GM12878 (cell line): ENCODE measurements around the gene SEMA5A. TPM values are rescaled to one million over a fixed set of nuclear protein-coding genes. Genes with fewer than 3 reads are reported as not detected.

Source experiments
- ATAC-seq: fragments of 200-7000 bp; cut with Tn5 transposase; 3 replicates; pipeline ENCODE4 v1.9.1; 2020; ENCODE audit warnings: mild to moderate bottlenecking, moderate library complexity
- BruUV-seq: library from RNA; stranded (reverse); fragments of 400-500 nt; replicated peaks from 2 replicates; lab custom pipeline; 2021; lab: Mats Ljungman, UMichigan
- CTCF ChIA-PET: fragments of 300-600 bp; sonication (Branson Sonifier 250); formaldehyde crosslinking; extraction: SDS; loops from one replicate; lab custom pipeline; 2021; ENCODE audit warnings: inconsistent platforms; lab: Yijun Ruan, JAX
- POLR2A ChIA-PET: fragments of 350-600 bp; formaldehyde crosslinking; extraction: SDS; loops from one replicate; lab custom pipeline; 2021; ENCODE audit warnings: inconsistent platforms; lab: Charles Lee
- RAD21 ChIA-PET: fragments of 300-600 bp; sonication (Branson Sonifier 250); formaldehyde crosslinking; loops from one replicate; lab custom pipeline; 2023; ENCODE audit warnings: antibody characterized with exemption; ENCODE audit not compliant: unreplicated experiment; lab: Charles Lee
- SMC1A ChIA-PET: fragments of 300-600 bp; sonication (Branson Sonifier 250); formaldehyde crosslinking; loops from one replicate; lab custom pipeline; 2023; ENCODE audit not compliant: unreplicated experiment, uncharacterized antibody; lab: Charles Lee
- DNase-seq: peaks from one replicate; pipeline ENCODE4 v3.0.0-alpha.2; 2011; ENCODE audit warnings: low read depth, low spot score
- FAIRE-seq: peaks from 3 replicates; lab custom pipeline; 2011; peaks lifted over from hg19 to GRCh38; lab: Jason Lieb, UNC
- H2AFZ ChIP-seq: 2 replicates; pipeline ENCODE4 v1.6.0; 2011; ENCODE audit warnings: low read depth, low read length, control low read depth; ENCODE audit not compliant: control insufficient read depth
- H3K27ac ChIP-seq: 2 replicates; pipeline ENCODE4 v1.5.1; 2011; ENCODE audit warnings: control low read depth; ENCODE audit not compliant: control insufficient read depth, insufficient read depth
- H3K27me3 ChIP-seq, 2 experiments: replicated peaks in 1 of 2; 2 replicates each; pipeline versions ENCODE4 v1.6.0 to v1.6.1; 2011; ENCODE audit warnings: low read length in 1 of 2; ENCODE audit not compliant: control insufficient read depth in 2 of 2, insufficient read depth in 2 of 2
- H3K36me3 ChIP-seq, 2 experiments: 2 replicates each; pipeline ENCODE4 v1.5.1; 2011; ENCODE audit warnings: low read length in 1 of 2; ENCODE audit not compliant: control insufficient read depth in 2 of 2, insufficient read depth in 2 of 2
- H3K4me1 ChIP-seq: 2 replicates; pipeline ENCODE4 v1.6.1; 2011; ENCODE audit warnings: mild to moderate bottlenecking, low read length, moderate library complexity, mixed read lengths; ENCODE audit not compliant: control insufficient read depth, insufficient read depth
- H3K4me2 ChIP-seq: 2 replicates; pipeline ENCODE4 v1.6.0; 2011; ENCODE audit warnings: control low read depth; ENCODE audit not compliant: control insufficient read depth, insufficient read depth
- H3K4me3 ChIP-seq: fragments of 200-600 bp; sonication (generic); 2 replicates; pipeline ENCODE4 v1.5.1; 2016
- H3K79me2 ChIP-seq: 2 replicates; pipeline ENCODE4 v1.6.0; 2011; ENCODE audit warnings: low read length; ENCODE audit not compliant: control insufficient read depth, insufficient read depth
- H3K9ac ChIP-seq: 2 replicates; pipeline ENCODE4 v1.8.0; 2011; ENCODE audit warnings: low read length, control low read depth, mixed read lengths; ENCODE audit not compliant: control insufficient read depth, insufficient read depth
- H3K9me3 ChIP-seq: replicated peaks from 3 replicates; pipeline ENCODE4 v1.5.1; 2011; ENCODE audit warnings: mild to moderate bottlenecking, low read length; ENCODE audit not compliant: control insufficient read depth, insufficient read depth
- H4K20me1 ChIP-seq: 2 replicates; pipeline ENCODE4 v1.6.0; 2011; ENCODE audit not compliant: control insufficient read depth, insufficient read depth
- CHD4 ChIP-seq: fragments of 200-600 bp; sonication (generic); IDR thresholded peaks from 2 replicates; pipeline ENCODE4 v1.6.1; 2016; ENCODE audit warnings: mild to moderate bottlenecking
- ESRRA ChIP-seq: IDR thresholded peaks from 2 replicates; pipeline ENCODE4 v1.6.1; 2012; ENCODE audit warnings: mild to moderate bottlenecking, low read length, improper control_type of control experiment
- JUNB ChIP-seq: IDR thresholded peaks from 2 replicates; pipeline ENCODE4 v1.6.1; 2016; ENCODE audit warnings: antibody characterized with exemption, mild to moderate bottlenecking
- RBBP5 ChIP-seq: fragments of 200-600 bp; sonication (generic); conservative IDR thresholded peaks from 2 replicates; pipeline ENCODE4 v1.6.1; 2016
- SMC3 ChIP-seq: IDR thresholded peaks from 2 replicates; pipeline ENCODE4 v1.6.1; 2011; ENCODE audit warnings: low read length, improper control_type of control experiment, borderline replicate concordance
- WGBS: methylation state at CpG from one replicate; pipeline ENCODE4 v1.1.6; 2016; ENCODE audit warnings: low lambda C conversion rate; ENCODE audit not compliant: insufficient replicate concordance, insufficient coverage; ENCODE audit errors: missing lambda C conversion rate; 5-methylcytosine and 5-hydroxymethylcytosine counted together
- in situ Hi-C: fragments of 300-500 bp; cut with MboI; formaldehyde crosslinking; loops from 9 replicates; pipeline ENCODE4 v1.14.3; 2018; ENCODE audit warnings: mixed read lengths
- intact Hi-C: fragments of 100-400 bp; cut with micrococcal nuclease; formaldehyde crosslinking; loops from one replicate; pipeline ENCODE4 v1.14.2; 2022; ENCODE audit not compliant: unreplicated experiment
- polyA plus RNA-seq, 11 experiments: library from polyadenylated mRNA; depleted of rRNA in 4 of 11; unstranded in 6 of 11; stranded (reverse) in 5 of 11; fragments of >200 nt; fragmentation: Nextera tagmentation in 4 of 11; fragmentation: Illumina TruSeq in 1 of 11; extraction: Ambion mirVana in 4 of 11; extraction: Trizol in 1 of 11; gene quantifications; 1 replicate in 1 of 11; 2 replicates in 10 of 11; pipeline versions ENCODE4 v1.2.1 to v1.2.3, GENCODE V29; 2011 to 2016; ENCODE audit warnings: inconsistent platforms in 2 of 11, missing spikeins in 2 of 11, low read depth in 1 of 11
- total RNA-seq, 4 experiments: library from RNA; depleted of rRNA in 3 of 4; stranded (reverse); fragments of >200 nt in 3 of 4; fragmentation: Illumina TruSeq in 1 of 4; extraction: Trizol in 1 of 4; gene quantifications; 2 replicates each; pipeline versions ENCODE4 v1.2.1 to v1.2.3, GENCODE V29; 2013 to 2021
- TF ChIP-seq, protein P1 (sequence below): fragments of 450-650 bp; IDR thresholded peaks from 2 replicates; pipeline ENCODE4 v1.6.1; 2018; ENCODE audit warnings: mild to moderate bottlenecking, low read depth, moderate library complexity; ENCODE audit not compliant: partially characterized antibody
- TF ChIP-seq, protein P2 (sequence below): IDR thresholded peaks from 2 replicates; pipeline ENCODE4 v1.6.1; 2011; ENCODE audit warnings: borderline replicate concordance, low read depth, mild to moderate bottlenecking, moderate library complexity, low read length; ENCODE audit not compliant: insufficient read depth, poor library complexity, severe bottlenecking

The SEMA5A gene
- total and polyA plus RNA-seq, 10 of the 15 experiments (the other 5 are each of a cell fraction or from before 2014, with no cell fraction given) = 0.03 to 2.4 (median 0.09) TPM; not detected in 1

DNA sequence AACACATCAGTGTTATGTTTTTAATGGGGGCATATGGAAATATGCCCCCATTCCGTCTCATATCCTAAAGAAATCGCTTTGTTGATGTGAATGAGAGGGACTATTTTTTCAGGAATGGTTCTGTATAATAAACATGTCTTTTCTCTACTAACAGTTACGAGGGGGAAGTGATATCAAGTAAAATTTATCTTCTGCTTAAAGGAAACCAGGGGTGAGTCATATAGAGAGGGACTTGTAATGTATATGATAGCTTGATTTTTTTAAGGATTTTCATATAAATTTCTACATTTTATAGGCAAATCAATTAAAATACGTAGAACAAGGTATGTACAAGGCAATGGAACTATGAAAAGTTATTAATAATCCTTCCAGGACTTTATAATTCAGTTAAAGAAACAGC is 207.1 kb downstream of the SEMA5A start:
- in situ Hi-C loops = no loop called here
- Histone ChIP-seq H3K9ac (no peak overlapping the region), H3K4me1 (no peaks in the 10 kb centered on the region), H3K79me2 (no peaks in the 10 kb centered on the region), H3K27ac (no peak overlapping the region), H3K27me3 (no peaks in the 10 kb centered on the region), H2AFZ (no peak overlapping the region), H3K36me3 (no peaks in the 10 kb centered on the region), H3K4me3 (no peak overlapping the region), H3K9me3 (no peaks in the 10 kb centered on the region), H3K4me2 (no peak overlapping the region), H4K20me1 (no peaks in the 10 kb centered on the region)
- BruUV-seq = no TSS peak
- intact Hi-C loops = no loop called here
- SMC1A ChIA-PET = interaction anchor here (1.1 kb wide), 1 partner anchor 85 kb away, joined by 3 read pairs; no protein-coding TSS in a partner anchor
- POLR2A ChIA-PET = no interaction called here
- WGBS = 13% methylated on average over 4 of the region's 4 CpGs
- ATAC-seq (no peak), FAIRE-seq (no peak), DNase-seq (no peak)
- CTCF ChIA-PET = no interaction called here
- TF ChIP-seq RBBP5 = no peak
- TF ChIP-seq, protein P1, sequence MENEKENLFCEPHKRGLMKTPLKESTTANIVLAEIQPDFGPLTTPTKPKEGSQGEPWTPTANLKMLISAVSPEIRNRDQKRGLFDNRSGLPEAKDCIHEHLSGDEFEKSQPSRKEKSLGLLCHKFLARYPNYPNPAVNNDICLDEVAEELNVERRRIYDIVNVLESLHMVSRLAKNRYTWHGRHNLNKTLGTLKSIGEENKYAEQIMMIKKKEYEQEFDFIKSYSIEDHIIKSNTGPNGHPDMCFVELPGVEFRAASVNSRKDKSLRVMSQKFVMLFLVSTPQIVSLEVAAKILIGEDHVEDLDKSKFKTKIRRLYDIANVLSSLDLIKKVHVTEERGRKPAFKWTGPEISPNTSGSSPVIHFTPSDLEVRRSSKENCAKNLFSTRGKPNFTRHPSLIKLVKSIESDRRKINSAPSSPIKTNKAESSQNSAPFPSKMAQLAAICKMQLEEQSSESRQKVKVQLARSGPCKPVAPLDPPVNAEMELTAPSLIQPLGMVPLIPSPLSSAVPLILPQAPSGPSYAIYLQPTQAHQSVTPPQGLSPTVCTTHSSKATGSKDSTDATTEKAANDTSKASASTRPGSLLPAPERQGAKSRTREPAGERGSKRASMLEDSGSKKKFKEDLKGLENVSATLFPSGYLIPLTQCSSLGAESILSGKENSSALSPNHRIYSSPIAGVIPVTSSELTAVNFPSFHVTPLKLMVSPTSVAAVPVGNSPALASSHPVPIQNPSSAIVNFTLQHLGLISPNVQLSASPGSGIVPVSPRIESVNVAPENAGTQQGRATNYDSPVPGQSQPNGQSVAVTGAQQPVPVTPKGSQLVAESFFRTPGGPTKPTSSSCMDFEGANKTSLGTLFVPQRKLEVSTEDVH = no peak
- no peak for TF ChIP-seq SMC3
- TF ChIP-seq ESRRA = no peak
- no peak for TF ChIP-seq CHD4
- 0 out of 2 replicates have a peak, but pooled peaks have one; percentile 9 for TF ChIP-seq JUNB
- TF ChIP-seq, protein P2, sequence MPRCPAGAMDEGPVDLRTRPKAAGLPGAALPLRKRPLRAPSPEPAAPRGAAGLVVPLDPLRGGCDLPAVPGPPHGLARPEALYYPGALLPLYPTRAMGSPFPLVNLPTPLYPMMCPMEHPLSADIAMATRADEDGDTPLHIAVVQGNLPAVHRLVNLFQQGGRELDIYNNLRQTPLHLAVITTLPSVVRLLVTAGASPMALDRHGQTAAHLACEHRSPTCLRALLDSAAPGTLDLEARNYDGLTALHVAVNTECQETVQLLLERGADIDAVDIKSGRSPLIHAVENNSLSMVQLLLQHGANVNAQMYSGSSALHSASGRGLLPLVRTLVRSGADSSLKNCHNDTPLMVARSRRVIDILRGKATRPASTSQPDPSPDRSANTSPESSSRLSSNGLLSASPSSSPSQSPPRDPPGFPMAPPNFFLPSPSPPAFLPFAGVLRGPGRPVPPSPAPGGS = no peak
- RAD21 ChIA-PET = no interaction called here
